HG02981 (cell line): ENCODE measurements around the gene SRRM2.
A peak's percentile ranks its signal among the peaks of the same experiment; 100 is the strongest.

Experiments used
- ATAC-seq: cut with Tn5 transposase; IDR thresholded peaks from one replicate; pipeline ENCODE4 v1.9.1; 2021; ENCODE audit warnings: mild to moderate bottlenecking, moderate library complexity; ENCODE audit not compliant: unreplicated experiment

The SRRM2 gene

DNA sequence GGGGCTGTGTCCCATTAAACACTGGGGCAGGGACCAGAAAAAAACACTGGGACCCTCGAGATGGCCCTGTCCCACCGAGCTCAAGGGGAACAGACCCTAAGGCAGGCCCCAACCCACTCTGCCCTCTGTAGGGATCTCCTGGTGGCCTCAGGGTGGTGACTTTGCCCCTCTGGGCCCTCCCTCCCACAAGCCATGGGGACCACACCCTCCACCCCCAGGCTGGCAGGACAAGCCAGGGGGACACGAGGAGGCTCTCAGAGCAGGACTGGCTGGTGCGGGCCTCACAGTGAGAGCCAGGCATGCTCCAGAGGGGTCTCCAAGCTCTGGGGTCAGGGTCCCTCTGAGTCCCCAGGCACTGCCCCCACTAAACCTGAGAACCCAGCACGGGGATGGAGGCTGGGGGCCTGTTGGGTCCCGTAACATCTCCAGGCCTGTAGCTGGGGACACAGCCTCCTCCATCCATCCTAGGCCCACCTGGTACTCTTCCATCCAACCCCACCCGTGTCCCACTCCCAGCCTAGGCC is 14.5 kb upstream of the SRRM2 start:
- no peak for ATAC-seq

DNA sequence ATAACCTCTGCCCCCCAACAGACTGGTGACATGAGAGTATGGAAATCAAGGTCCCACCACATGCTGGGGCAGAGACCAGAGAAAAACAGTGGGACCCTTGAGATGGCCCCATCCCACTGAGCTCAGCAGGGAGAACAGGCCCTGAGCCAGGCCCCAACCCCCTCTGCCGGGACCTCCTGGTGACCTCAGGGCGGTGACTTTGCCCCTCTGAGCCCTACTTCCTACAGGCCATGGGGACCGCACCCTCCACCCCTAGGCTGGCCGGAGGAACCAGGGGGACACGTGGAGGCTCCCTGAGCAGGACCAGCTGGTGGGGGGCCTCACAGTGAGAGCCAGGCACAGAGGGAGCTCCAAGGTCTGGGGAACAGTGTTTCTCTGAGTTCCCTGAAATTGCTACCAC is 13.8 kb upstream of the SRRM2 start:
- no peak for ATAC-seq

DNA sequence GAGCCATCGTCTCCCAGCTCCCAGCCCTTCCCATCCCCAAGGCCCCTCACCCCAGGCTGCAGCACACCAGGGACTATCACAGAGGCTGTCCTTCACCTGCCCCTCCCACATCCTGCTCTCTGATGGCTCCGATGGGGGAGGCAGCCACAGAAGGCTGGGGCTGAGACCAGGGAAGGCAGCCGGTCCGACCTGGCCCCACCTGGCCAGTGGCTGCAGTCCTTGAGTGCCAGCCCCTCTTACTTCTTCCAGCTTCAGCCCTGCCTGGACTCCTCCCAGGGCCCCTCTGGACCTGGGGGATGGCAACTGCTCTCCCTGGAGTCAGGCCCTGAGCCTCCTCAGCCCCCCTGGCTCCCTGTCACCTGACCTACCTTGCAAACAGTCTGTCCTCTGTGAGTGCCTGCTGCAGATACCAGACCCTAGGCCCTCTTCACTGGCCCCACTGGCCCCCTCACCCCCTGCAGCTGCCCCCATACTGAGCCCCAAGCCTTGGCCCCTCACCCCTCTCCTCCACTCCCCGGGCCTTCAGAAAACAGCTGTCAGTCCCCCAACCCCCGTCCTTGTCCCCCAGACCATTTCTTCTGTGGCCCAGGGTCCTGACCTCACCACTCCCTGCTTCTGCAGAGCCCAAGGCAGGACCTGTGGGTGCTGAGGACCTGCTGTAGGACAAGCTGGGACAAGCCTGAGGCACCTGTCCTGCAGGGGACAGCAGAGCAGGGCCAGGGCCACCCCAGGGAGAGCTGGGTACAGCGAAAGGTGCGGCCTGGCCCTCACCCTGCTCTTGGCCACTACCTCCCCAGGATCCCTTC is 12.6 kb upstream of the SRRM2 start:
- ATAC-seq, result no peak

DNA sequence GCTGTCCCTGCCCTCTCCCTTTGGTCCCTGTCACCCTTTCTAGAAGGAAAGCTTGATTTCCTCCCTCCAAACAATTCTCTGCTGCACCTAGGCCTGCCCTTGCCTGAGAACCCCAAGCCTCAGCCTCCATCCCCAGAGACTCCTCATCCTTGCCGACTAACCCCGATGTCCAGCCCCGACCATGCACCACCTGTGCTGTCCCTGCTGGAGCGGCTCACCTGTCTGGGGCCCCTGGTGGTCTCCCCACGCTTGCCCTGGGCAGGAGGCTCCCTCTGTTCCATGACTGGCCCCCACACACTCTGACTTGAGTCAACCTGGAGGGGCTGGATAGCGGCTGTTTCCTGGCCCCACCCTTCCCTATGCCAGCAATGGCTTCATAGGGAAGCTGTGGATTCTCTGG is 12.0 kb upstream of the SRRM2 start:
- no peak for ATAC-seq

DNA sequence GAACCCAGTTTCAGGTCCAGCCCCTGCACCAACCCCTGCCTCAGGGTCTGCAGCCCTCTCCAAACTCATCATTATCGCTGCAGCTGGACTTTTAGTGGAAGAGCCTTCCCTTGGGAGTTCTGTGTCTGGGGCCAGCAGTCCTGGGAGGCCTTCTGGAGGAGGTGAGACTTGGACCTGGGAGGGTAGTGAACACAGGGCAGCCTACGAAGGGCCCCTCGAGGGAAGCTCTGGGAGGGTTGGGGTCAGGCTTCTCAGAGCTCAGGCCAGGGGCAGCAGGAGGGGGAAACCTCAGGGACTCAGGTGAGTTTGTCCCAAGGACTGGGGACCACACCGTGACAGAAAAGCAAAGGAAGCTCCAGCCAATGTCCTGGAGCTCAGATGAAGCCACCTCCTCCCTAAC is 11.3 kb upstream of the SRRM2 start:
- no peak for ATAC-seq

DNA sequence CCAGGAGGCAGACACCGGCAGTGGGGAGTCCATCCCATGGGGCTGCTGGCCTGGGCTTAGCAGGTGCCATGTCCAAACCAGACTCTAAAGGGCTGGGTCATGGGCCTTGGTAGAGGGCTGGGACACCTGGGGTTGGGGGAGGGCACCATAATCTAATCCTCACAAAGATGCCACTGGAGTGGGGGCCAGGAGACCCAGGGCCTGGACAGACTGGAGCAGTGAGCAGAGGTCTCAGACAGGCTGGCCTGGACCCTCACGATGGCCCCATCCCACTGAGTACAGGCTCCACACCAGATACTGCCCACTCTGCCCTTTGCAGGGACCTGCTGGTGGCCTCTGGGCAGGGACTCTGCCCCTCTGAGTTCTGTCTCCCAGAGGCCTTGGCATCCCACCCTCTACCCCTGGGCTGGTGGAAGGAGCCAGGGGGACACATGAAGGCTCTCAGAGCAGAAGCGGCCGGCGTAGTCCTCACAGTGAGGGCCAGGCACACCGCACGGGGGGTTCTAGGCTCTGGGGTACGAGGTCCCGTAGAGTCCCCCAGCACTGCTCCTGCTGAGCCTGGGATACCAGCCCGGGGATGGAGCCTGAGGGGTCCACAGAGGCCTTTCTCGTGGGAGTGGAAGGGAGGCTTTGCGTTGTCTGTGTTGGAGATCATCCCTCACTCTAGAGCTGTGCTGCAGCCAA is 10.0 kb upstream of the SRRM2 start:
- ATAC-seq, result no peak

DNA sequence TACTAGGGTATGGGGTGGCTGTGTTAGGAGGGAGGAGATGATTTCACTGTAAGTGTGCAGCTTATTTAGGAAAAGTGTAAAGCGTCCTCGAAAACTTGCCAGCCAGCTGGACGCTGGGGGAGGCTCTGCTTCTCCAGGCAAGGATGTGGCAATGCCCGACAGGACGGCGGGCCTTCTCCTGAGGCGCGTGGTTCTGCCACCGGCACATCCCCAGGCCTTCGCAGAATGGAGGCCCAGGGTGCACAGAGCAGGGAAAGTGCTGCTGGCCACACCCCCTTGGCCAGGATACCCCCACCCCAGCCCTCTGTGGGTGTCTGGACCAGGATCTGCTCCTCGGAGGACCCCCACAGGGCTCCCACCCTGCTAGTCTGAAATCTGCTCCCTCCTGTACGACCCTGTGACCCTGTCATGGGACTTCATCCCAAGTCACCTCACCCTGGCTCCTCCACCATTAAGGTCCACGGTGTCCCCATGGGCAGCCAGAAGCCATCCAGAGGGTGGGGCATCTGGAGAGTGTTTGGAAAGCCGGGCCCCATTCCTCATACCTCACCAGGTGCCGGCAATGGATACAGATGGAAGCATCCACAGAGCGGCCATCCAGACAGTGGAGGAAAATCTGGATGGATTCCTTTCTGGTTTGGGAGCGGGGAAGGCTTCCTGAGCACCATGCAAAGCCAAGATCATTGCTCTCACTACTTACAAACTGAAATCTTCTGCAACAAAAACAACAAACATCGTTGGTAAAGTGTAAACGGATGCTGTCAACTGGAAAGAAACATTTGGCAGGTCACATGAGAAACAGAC is 9.2 kb upstream of the SRRM2 start:
- ATAC-seq, result no peak

DNA sequence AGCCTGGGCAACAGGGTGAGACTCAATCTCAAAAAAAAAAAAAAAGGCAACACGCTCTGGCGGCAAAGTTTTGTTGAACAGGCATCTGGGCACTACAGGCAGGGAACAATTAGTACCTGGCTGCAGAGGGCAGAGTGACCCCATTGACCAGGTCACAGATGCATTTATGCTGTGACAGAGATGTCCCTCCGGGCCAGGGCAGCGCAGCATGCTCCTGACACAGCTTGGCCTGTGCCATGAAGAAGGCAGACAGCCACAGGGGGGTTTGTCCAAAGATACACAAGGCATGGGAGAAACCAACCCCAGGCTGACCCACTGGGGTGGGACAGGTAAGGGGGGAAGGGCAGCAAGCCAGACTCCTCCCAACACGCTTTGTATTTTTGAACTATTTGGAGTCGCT is 7.7 kb upstream of the SRRM2 start:
- ATAC-seq, result no peak

DNA sequence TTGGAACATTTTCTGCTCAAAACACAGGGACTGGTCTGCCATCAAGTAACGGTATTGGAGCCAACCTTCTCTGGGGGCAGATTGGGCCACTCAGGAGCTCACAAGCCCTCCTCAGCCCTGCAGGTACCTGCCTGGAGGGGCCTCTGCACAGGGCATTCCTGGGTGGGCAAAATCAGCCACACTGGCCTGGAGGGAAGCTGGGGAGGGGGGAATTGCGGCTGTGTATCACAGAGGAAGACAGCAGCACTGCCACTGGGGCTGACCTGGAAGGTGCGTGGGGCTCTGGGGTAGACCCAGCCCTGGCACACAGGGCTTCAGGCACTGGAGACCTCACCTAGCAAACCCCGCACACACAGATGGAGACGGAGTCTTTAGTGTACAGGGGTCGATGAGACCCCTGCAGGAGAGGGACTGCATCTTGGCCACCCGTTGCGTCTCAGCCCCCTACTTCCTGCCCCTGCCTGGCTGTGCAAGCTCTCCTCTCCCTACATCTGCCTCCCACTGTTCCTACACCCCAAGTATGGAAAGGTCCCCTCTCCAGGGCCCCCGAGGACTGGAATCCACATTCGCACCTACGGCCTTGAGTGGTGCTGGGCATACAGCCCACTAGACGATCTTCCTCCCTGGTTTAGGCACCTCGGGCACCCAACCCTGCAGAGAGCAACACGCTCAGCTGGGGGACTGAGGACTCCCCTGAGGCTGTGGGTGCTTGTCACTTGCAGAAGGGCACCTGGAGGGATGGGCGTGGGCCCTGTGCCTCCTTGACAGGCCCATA is 7.1 kb upstream of the SRRM2 start:
- ATAC-seq, result no peak

DNA sequence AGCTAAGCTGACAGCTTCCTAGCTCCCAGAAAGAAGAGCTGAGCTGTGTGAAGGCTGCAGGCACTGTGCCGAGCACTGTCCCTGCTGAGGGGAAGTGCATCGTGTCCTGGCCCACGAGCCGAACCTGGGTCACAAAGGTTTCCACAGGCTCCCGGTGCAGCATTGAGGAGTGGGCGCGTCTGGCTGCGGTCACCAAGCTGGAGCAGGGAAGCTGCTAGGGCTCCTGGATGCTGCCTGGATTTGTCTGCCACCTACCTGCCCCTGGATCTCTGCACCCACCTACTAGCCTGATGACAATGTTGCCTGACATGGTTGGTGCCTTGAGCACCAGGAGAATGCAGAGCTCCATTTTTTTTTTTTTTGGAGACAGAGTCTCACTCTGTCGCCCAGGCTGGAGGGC is 6.5 kb upstream of the SRRM2 start:
- ATAC-seq, result no peak

DNA sequence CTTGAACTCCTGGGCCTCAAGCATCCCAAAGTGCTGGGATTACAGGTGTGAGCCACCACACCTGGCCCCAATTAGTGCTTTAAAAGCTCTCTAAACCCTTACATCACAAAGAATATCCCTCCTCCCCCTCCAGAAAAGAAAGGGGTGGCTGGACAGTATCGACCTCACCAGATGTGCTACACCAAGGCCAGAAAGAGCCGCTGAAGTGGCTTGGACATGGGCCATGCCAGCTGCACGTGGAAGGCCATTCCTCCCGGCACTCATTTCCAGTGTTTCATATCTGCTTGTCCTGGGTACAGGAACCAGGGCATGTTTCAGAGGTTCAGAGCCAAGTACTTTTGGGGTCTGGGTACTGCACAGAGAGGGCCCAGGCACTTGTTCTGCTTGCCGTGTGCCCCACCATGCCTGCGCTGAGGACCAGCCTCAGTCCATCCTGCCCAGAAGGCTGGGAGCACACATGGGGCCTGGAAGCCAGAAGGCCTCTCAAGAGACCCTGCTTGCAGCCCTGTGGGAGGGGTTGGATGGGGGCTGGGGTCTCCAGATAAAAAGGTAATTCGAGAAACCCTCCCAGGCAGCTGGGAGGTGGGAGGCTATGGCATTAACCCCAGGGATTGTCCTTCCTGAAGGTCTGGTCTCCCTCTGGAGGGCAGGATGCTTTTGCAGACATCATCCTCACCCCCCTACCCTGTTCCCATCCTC is 3.5 kb upstream of the SRRM2 start:
- ATAC-seq, result no peak

DNA sequence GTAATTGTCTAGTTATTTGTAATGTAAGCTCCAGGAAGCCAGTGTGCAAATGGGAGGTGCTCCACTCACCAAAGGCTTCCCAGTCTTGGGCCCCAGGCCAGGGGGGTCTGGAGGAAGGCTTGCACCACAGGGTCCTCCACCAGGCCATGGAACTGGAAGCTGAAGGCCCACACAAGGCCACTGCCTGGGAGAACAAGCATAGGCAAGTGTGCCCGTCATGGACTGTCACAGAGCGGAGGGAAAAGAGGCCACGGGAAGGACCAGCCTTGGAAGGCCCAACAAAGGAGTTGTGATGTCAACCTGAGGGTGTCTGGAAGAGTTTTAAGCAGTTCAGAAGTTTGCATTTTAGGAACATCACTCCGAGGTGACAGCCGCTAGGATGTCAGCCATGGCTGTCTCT is 3.0 kb upstream of the SRRM2 start:
- no peak for ATAC-seq

DNA sequence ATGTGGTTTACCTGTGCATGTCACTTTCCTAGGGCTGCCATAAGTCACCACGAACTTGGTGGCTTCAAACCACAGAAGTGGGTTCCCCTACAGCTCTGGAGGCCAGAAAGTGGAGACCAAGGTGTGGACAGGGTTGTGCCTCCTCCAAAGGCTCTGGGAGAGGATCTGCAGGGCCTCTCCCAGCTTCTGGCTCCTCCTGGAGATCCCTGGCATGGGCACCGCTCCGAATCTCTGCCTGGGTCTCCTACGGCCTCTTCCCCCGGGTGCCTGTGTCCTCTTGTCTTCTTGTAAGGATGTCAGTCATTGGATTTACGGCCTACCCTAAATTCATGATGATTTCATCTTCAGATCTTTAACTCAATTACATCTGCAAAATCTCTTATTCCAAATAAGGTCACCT is 2.5 kb upstream of the SRRM2 start:
- no peak for ATAC-seq

DNA sequence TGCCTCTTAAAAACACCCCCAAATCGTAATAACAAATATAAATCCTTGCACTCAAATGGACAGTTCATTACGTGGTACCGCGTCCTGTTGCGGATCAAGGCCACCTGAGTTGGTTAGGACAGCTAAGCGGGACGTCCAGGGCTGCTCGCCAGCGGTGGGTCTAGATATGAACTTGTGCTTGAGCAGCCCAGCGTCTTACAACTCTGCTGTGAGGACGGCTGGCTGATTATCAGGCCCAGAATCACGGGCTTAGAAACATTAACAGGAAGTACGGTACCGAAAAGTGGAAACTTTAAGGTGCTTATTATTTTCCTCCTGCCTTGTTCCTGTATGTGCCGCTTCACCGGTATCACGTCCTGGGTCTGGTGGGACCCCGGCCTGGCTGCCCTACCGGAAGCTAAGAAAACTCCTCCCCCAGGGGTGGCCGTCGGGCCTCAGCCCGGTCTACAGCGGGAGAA is 832 bp upstream of the SRRM2 start:
- ATAC-seq, result no peak

DNA sequence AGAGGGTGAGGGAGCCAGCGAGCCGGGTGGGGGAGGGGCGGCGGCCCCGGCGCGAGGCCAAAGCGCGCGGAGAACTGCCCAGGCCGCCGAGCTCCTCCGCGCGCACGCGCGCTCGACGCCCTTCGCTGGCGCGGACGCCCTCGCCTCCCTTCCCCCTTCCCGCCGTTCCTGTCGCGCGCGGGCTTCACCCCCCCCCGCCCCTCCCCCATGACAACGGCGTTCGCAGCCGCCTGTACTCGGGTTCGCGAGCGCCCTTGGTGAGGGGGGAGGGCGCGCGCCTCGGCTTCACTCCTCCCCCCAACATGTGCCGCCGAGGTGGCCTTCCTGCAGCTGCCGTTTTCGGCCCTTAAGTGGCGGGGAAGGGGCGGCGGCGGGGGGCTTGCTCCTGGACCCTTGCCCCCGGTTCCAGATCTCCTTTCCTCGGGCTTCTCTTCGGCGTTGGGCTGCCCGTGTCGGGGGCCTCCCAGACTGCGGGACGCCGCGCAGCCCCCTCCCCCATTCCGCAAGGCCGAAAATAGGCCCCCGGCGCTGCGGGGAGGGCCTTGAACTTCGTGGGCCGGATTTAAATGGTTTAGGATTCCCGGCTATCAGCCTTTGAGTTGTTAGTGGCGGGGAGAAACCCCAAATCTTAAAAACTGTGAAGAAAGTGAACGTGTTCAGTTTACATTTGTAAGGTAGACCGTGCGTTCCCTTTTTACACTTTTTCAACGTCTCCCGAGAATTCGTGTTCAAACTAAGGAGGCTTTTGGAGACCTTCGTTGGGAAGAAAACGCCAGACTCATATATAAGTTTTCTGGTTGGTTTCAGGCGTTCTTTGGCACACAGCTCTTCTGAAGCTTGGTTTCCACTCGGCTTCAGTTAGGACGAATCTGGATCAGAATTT is 653 bp downstream of the SRRM2 start:
- ATAC-seq, result peak; percentile 35

DNA sequence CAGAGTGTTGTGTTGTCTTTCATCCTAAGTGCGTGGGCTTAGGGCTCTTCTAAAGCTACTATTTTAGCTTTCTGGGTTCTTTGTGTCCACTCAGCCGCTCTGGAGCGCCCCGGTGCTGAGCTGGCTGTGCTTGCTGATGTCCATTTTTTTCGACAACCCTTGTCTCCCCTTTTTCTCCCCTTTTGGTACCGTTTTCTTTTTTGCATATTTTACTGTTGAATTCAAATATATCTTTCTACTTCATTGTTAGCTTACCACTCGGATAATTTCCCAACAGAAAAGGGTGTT is 1.2 kb downstream of the SRRM2 start:
- ATAC-seq, result no peak

DNA sequence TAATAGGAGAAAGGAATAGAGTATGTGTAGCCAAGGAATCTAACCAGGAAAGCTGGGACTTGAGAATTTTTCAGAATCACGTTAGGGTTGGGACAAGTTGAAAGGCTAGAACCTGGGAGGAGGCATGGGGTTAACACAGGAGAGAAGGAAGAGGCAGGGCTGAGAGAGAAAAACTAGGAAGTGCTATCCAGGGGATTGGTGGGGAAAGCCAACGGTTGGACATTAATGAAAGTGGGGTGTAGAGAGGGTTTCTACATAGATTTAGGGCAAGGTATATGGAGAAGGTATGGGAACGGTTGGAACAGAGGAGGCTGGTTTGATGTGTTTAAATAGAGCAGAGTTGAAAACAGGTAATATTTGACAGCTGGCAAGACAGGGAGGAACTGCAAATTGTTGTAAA is 2.7 kb downstream of the SRRM2 start:
- ATAC-seq, result no peak

DNA sequence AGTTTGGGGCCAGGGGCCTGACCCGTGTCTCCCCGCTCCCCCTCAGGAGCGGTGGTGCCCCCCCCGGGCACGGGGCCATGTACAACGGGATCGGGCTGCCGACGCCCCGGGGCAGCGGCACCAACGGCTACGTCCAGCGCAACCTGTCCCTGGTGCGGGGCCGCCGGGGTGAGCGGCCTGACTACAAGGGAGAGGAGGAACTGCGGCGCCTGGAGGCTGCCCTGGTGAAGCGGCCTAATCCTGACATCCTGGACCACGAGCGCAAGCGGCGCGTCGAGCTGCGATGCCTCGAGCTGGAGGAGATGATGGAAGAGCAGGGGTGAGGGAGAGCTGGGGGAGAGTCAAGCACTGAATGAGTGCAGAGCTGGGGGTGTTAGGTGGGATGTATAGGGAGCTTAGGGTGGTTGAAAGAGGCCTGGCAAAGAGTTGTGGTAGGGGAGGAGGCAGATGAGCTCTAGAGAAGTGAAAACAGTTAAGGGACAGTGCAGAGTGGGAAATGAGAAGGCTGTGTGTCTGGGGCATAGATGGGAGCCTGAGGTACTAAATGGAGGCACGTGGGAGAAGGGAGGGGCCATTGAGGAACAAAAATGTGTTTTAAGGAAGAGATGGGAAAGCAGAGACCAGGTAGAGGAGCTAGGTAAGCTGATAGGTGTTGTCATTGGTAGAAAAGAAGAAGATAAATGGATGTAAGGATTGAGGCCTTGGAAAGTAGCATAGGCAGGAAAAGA is 4.0 kb downstream of the SRRM2 start:
- no peak for ATAC-seq

DNA sequence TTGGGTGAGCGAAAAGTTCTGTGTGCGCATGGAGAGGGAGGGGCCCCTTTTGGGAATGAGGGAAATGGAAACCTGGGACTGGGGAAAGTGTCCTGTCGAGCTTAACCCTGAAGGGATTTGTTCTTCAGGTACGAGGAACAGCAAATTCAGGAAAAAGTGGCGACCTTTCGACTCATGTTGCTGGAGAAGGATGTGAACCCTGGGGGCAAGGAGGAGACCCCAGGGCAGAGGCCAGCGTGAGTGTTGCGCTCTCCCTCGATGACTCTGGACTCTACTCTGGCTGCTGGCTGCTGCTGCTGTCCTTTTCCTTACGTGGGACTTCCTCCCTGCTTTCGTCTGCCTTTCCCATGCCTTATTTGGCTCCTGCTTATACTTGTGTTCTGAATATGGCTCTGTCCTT is 4.9 kb downstream of the SRRM2 start:
- ATAC-seq, result no peak
